Activated naive CD8-positive, alpha-beta T cell treated with anti-CD3 and anti-CD28 coated beads for 36 hours (primary cell): ENCODE data around the gene ZFYVE16. TPM values are rescaled to one million over a fixed set of nuclear protein-coding genes. Genes with fewer than 3 reads are reported as not detected.
"Not testable (repeated sequence)": the region's sequence is repeated elsewhere in the genome, so short reads cannot be mapped to it uniquely, and the experiment has no call there.

Source experiments
- DNase-seq: peaks from one replicate; pipeline ENCODE4 v3.0.0; 2021
- H3K27ac Mint-ChIP-seq: one replicate; pipeline ENCODE4 v1.8.0; 2022; ENCODE audit warnings: mild to moderate bottlenecking, moderate library complexity, mixed read lengths
- H3K27me3 Mint-ChIP-seq: one replicate; pipeline ENCODE4 v1.8.0; 2022; ENCODE audit warnings: mild to moderate bottlenecking, mixed read lengths
- H3K36me3 Mint-ChIP-seq: one replicate; pipeline ENCODE4 v1.8.0; 2021; ENCODE audit warnings: mild to moderate bottlenecking, mixed read lengths
- H3K4me1 Mint-ChIP-seq: one replicate; pipeline ENCODE4 v1.8.0; 2021; ENCODE audit warnings: mixed read lengths
- H3K4me3 Mint-ChIP-seq: one replicate; pipeline ENCODE4 v1.8.0; 2022; ENCODE audit warnings: mild to moderate bottlenecking, moderate library complexity, mixed read lengths
- H3K9me3 Mint-ChIP-seq: one replicate; pipeline ENCODE4 v1.8.0; 2022; ENCODE audit warnings: mixed read lengths
- total RNA-seq, 2 experiments: library from RNA; stranded (reverse); gene quantifications; one replicate each; pipeline ENCODE4 v1.2.3, GENCODE V29; 2021

ZFYVE16 gene
- total RNA-seq, 2 experiments from 2014 or later, result 7.2 to 8.4 TPM

GRCh38 chr5:80463269-80463668 is 55.4 kb downstream of the ZFYVE16 start:
- no peaks in the 10 kb centered on the region for H3K4me1 Mint-ChIP-seq
- H3K9me3 Mint-ChIP-seq, result peaks cover 21% of the 10 kb centered on the region
- H3K27ac Mint-ChIP-seq, result no peak overlapping the region
- no peaks in the 10 kb centered on the region for H3K27me3 Mint-ChIP-seq
- H3K36me3 Mint-ChIP-seq, result peaks cover 62% of the 10 kb centered on the region
- no peak overlapping the region for H3K4me3 Mint-ChIP-seq
- no peak for DNase-seq

DNA sequence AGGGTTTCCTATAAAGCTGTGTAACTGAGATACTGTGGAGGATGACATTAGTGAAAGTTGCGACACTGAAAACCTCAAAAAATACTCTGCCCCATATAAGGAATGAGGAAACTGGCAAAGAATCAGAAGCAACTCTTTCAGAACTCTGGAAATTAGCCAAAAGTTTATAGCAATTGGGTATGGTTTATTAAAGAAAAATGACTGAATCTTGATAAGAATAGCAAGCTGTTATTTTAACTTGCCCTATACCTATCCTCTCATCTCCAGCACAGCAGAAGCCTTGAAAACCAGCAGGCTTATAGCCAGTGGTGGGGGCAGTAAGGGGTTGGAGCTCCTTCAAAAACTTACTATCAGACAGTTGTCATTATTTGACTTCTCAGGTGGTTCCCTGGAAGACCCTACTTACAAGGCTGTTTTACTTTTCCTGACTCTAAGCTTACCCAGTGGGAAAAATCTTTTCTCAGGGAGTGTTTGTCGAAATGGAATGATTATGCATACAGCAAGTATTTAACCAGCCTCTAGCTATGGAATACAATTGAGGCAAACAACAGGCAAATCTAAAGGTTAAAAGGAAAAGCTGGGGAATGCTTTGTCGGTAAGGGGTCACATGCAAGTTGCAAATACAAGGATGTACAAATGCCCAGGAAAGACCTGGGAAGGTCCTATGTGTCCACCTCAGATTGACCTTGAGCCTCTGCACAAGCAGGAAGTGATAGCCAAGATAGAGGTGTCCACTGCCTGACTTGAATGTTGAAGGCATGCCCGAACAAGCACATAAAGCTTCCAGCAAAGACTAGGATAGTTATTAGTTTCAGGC is 59.0 kb downstream of the ZFYVE16 start:
- DNase-seq, result no peak
- Mint-ChIP-seq H3K9me3 (peaks cover 34% of the 10 kb centered on the region), H3K36me3 (peaks cover 67% of the 10 kb centered on the region), H3K27ac (no peak overlapping the region), H3K4me1 (no peaks in the 10 kb centered on the region), H3K4me3 (no peak overlapping the region), H3K27me3 (no peaks in the 10 kb centered on the region)

- no peak overlapping the region for H3K4me3 Mint-ChIP-seq
- H3K36me3 Mint-ChIP-seq, result peaks cover 61% of the 10 kb centered on the region
- no peak overlapping the region for H3K27ac Mint-ChIP-seq
- no peaks in the 10 kb centered on the region for H3K27me3 Mint-ChIP-seq
- H3K9me3 Mint-ChIP-seq, result peaks cover 28% of the 10 kb centered on the region
- no peaks in the 10 kb centered on the region for H3K4me1 Mint-ChIP-seq
- DNase-seq, result no peak
Observed at GRCh38 chr5:80468131-80468530, 60.3 kb downstream of the ZFYVE16 start.

- not testable (repeated sequence) for H3K27me3 Mint-ChIP-seq, H3K4me1 Mint-ChIP-seq, DNase-seq, H3K27ac Mint-ChIP-seq, H3K4me3 Mint-ChIP-seq
- Mint-ChIP-seq H3K36me3 (peaks cover 46% of the 10 kb centered on the region), H3K9me3 (peaks cover 15% of the 10 kb centered on the region)
Observed at GRCh38 chr5:80470631-80471030, 62.8 kb downstream of the ZFYVE16 start.

GRCh38 chr5:80474929-80475328 is 67.1 kb downstream of the ZFYVE16 start:
- Mint-ChIP-seq H3K4me3 (no peak overlapping the region), H3K27ac (no peak overlapping the region), H3K36me3 (peaks cover 30% of the 10 kb centered on the region), H3K4me1 (no peaks in the 10 kb centered on the region), H3K9me3 (peaks cover 9% of the 10 kb centered on the region), H3K27me3 (no peaks in the 10 kb centered on the region)
- no peak for DNase-seq

DNA sequence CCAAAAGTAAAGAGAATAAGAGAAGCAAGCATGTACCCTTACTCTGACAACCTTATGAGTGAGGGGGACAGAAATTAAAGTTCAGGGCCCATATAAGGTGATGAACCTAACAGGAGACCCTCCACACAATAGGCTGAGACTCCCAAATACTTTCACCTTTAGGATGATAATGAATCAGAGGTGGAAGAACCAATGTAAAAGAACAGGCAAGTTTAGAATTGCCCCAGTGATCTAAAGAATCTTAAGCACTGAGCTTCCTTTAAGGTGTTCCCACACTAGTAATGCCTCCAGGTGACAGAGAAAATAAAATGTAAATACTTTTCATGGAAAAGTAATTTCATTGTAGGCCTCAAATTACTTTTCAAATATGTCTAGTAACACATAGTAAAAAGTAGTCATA is 71.8 kb downstream of the ZFYVE16 start:
- H3K4me1 Mint-ChIP-seq, result no peaks in the 10 kb centered on the region
- no peak for DNase-seq
- no peak overlapping the region for H3K27ac Mint-ChIP-seq
- H3K4me3 Mint-ChIP-seq, result no peak overlapping the region
- H3K27me3 Mint-ChIP-seq, result no peaks in the 10 kb centered on the region
- peaks cover 30% of the 10 kb centered on the region for H3K36me3 Mint-ChIP-seq
- peaks cover 17% of the 10 kb centered on the region for H3K9me3 Mint-ChIP-seq

GRCh38 chr5:80480354-80480753 is 72.5 kb downstream of the ZFYVE16 start:
- no peak overlapping the region for H3K27ac Mint-ChIP-seq
- DNase-seq, result no peak
- no peaks in the 10 kb centered on the region for H3K27me3 Mint-ChIP-seq
- no peak overlapping the region for H3K4me3 Mint-ChIP-seq
- H3K36me3 Mint-ChIP-seq, result peaks cover 29% of the 10 kb centered on the region
- peaks cover 17% of the 10 kb centered on the region for H3K9me3 Mint-ChIP-seq
- H3K4me1 Mint-ChIP-seq, result no peaks in the 10 kb centered on the region

DNA sequence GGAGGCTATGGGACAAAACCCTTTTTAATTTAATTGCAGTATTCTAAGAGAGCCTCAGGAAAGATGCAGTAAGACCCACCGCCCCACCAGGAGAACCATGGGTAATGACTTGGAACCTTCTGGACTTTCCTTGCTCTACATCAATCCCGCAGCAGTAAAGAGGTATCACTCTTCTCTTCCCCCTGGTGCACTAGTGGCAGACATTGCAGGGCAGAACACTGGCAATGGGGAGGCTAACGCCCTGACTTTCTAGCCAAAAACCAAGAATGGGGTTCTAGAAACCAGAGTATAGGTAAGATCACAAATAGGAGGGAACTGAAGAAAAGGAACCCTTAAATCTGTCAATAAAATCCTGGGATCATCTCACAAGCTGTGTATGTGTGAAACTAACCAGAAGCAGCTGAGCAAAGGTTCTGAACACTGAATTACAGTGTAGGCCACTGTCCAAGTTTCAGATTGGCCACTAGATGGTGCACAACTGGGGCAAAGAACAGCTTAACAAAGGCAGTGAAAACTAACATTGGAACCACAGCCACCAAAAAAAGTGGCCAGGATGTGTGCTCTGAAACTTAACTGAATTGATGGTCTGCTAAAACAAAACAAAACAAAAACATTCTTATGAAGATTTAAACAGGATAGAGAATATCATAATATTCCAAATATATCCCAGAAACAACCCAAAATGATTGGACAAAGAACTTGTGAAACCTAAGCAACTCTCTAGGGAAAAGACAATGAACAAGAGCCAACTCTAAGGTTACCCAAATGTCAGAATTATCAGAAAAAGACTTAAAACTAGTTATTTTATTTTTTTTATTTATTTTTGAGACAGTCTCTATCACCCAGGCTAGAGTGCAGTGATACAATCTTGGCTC is 73.4 kb downstream of the ZFYVE16 start:
- DNase-seq, result peak; percentile 6
- Mint-ChIP-seq H3K4me3 (no peak overlapping the region), H3K9me3 (peaks cover 17% of the 10 kb centered on the region), H3K27me3 (no peaks in the 10 kb centered on the region), H3K4me1 (no peaks in the 10 kb centered on the region), H3K27ac (no peak overlapping the region), H3K36me3 (peaks cover 29% of the 10 kb centered on the region)

DNA sequence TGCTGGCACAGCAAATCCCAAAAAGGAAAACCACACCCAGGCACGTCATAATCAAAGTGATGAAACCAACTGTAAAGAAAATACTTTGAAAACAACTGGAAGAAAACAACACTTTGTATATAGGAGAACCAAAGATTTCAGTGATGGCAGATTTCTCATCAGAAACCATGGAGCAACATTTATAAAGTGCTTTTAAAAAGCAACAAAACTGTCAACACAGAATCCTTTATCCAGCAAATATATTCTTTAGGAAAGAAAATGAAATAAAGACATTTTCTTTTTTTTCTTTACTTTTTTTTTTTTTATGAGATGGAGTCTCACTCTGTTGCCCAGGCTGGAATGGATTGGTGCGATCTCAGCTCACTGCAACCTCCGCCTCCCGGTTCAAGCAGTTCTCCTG is 74.7 kb downstream of the ZFYVE16 start:
- Mint-ChIP-seq H3K36me3 (peaks cover 31% of the 10 kb centered on the region), H3K4me3 (no peak overlapping the region)

GRCh38 chr5:80483636-80484232 is 75.9 kb downstream of the ZFYVE16 start:
- Mint-ChIP-seq H3K4me1 (peaks cover 7% of the 10 kb centered on the region), H3K4me3 (no peak overlapping the region), H3K9me3 (peaks cover 17% of the 10 kb centered on the region), H3K27ac (no peak overlapping the region), H3K36me3 (peaks cover 31% of the 10 kb centered on the region), H3K27me3 (peaks cover 7% of the 10 kb centered on the region)
- DNase-seq, result no peak

More for the DNA sequence above, 74.7 kb downstream of the ZFYVE16 start:
- H3K4me1 Mint-ChIP-seq, result peaks cover 4% of the 10 kb centered on the region
- H3K9me3 Mint-ChIP-seq, result peaks cover 17% of the 10 kb centered on the region
- H3K27ac Mint-ChIP-seq, result no peak overlapping the region
- peaks cover 7% of the 10 kb centered on the region for H3K27me3 Mint-ChIP-seq
- DNase-seq, result no peak

- peak overlapping the region; percentile 80 for H3K4me3 Mint-ChIP-seq
- H3K27me3 Mint-ChIP-seq, result peaks cover 7% of the 10 kb centered on the region
- H3K36me3 Mint-ChIP-seq, result peaks cover 14% of the 10 kb centered on the region
- H3K27ac Mint-ChIP-seq, result no peak overlapping the region
- peaks cover 7% of the 10 kb centered on the region for H3K4me1 Mint-ChIP-seq
- peaks cover 9% of the 10 kb centered on the region for H3K9me3 Mint-ChIP-seq
- DNase-seq, result no peak
Observed at GRCh38 chr5:80487444-80487828, 79.6 kb downstream of the ZFYVE16 start.

GRCh38 chr5:80487829-80488721 is 80.2 kb downstream of the ZFYVE16 start, which contains the start of gene FAM151B:
FAM151B (plus strand) TSS chr5:80488100; CDS start chr5:80488124, 24 bp downstream.
- Mint-ChIP-seq H3K36me3 (peaks cover 9% of the 10 kb centered on the region), H3K27ac (no peak within 1 kb of the TSS), H3K27me3 (peaks cover 7% of the 10 kb centered on the region), H3K4me3 (peak within 1 kb of the TSS; percentile 80), H3K4me1 (peaks cover 7% of the 10 kb centered on the region), H3K9me3 (peaks cover 4% of the 10 kb centered on the region)
- DNase-seq, result peak; percentile 85

DNA sequence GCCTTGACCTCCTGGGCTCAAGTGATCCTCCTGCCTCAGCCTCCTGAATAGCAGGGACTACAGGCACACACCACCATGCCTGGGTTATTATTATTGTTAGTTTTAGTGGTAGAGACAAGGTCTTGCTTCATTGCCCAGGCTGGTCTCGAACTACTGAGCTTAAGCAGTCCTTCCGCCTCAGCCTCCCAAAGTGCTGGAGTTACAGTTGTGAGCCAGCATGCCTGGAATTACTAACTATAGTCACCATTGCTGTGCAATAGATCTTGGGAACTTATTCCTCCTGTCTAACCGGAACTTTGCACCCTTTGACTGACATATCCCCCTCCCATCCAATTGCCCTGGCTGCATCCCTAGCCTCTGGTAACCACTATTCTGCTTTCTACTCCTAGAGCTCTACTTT is 83.4 kb downstream of the ZFYVE16 start:
- peaks cover 2% of the 10 kb centered on the region for H3K36me3 Mint-ChIP-seq
- H3K4me3 Mint-ChIP-seq, result no peak overlapping the region
- no peaks in the 10 kb centered on the region for H3K9me3 Mint-ChIP-seq
- peaks cover 7% of the 10 kb centered on the region for H3K27me3 Mint-ChIP-seq
- H3K27ac Mint-ChIP-seq, result no peak overlapping the region
- H3K4me1 Mint-ChIP-seq, result peaks cover 7% of the 10 kb centered on the region
- DNase-seq, result no peak

DNA sequence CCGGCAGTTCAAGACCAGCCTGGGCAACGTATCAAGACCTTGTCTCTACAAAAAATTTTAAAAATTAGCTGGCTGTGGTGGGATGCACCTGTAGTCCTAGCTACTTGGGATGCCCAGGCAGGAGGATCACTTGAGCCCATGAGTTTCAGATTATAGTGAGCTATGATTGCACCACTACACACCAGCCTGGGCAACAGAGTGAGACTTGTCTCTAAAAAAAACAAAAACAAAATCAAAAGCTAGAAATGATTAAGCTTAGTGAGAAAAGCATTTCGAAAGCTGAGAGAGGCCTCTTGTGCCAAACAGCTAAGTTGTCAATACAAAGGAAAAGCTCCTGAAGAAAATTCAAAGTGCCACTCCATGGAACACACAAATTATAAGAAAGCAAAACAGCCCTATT is 84.9 kb downstream of the ZFYVE16 start:
- H3K27ac Mint-ChIP-seq, result no peak overlapping the region
- H3K4me3 Mint-ChIP-seq, result no peak overlapping the region
- no peaks in the 10 kb centered on the region for H3K9me3 Mint-ChIP-seq
- DNase-seq, result no peak
- peaks cover 4% of the 10 kb centered on the region for H3K4me1 Mint-ChIP-seq
- H3K36me3 Mint-ChIP-seq, result no peaks in the 10 kb centered on the region
- peaks cover 3% of the 10 kb centered on the region for H3K27me3 Mint-ChIP-seq
